Lower leg skin (tissue), 3 donors: Measurements from ENCODE around the gene APP.

Source experiments
- CTCF ChIP-seq, 3 donors: fragments of 450-650 bp; IDR thresholded peaks; one replicate each; pipeline ENCODE4 v1.5.1; 2016; ENCODE audit warnings: antibody characterized with exemption in 3 of 3, mild to moderate bottlenecking in 3 of 3, moderate library complexity in 2 of 3
- POLR2A ChIP-seq, 2 donors: fragments of 450-650 bp; IDR thresholded peaks; one replicate each; pipeline ENCODE4 v1.6.1; 2016 to 2017; ENCODE audit warnings: antibody characterized with exemption in 2 of 2, mild to moderate bottlenecking in 1 of 2, moderate library complexity in 1 of 2

DNA sequence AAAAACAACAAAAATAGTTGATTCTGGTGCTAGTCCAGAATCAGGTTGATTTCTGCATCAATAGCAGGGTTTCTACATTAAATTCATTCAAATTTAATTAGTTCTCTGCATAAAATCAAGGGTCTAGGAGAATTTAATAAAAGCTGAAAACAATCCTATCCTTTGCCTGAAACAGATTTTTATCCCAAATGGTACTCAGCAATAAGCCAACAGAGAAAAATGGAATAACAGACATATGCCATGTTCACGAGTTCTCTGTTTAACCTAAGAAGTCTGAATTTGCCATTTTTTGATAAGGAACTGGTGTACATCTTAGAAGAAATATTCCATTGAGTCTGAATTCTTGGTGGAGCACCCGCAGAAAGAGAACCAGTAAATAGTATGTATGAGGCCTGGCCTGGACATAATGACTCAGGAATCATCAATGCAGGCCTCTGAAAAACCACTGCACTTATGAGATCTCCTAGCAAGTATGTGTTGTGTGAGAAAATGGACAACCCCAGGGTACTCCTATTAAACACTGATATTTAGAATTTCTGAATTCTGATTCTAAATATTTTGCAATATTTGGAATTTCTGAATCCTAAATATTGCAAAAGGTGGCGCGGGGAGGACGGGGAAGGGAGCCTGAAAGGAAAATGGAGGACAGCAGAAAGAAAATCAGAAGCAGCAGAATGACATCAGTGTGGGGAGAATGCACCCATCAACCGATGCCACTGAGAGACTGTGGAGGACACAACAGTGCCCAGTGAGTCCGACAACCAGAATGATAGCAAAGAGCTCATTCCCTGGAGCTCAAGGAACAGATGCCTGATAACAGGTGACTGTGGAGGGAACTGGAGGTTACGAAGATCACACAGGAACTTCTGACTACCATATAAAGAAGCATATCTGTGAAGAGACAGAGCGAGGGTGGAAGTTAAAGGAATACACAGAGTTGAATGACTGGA, 97.6 kb downstream of the APP start:
- TF ChIP-seq CTCF (IDR thresholded peaks at IDR 0.05): no peak
- no peak for TF ChIP-seq POLR2A (IDR thresholded peaks at IDR 0.05)
